ENCODE results near the gene RHOXF1.
"Not testable (repeated sequence)": the region's sequence is repeated elsewhere in the genome, so short reads cannot be mapped to it uniquely, and the experiment has no call there.

DNA sequence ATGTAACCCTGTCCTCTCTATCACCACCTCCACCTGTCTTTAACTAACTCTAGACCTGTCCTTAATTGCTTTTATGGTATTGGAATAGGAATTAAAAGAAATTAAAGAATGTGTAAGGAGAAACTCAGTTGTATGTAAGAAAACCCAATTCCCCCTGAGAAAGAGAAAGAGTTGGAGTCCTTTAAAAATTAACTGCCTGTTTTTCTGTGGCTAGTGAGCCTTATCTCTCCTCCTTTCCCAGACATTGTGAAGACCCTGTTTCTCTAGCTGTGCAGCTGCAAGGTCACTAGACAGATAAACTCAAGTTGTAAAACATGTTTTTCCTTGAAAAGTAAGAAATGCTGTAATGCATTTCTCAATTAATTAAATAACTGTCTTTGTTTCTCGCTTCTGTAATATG, 30.6 kb upstream of the RHOXF1 start:
- TF ChIP-seq, protein P1, sequence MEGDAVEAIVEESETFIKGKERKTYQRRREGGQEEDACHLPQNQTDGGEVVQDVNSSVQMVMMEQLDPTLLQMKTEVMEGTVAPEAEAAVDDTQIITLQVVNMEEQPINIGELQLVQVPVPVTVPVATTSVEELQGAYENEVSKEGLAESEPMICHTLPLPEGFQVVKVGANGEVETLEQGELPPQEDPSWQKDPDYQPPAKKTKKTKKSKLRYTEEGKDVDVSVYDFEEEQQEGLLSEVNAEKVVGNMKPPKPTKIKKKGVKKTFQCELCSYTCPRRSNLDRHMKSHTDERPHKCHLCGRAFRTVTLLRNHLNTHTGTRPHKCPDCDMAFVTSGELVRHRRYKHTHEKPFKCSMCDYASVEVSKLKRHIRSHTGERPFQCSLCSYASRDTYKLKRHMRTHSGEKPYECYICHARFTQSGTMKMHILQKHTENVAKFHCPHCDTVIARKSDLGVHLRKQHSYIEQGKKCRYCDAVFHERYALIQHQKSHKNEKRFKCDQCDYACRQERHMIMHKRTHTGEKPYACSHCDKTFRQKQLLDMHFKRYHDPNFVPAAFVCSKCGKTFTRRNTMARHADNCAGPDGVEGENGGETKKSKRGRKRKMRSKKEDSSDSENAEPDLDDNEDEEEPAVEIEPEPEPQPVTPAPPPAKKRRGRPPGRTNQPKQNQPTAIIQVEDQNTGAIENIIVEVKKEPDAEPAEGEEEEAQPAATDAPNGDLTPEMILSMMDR (conservative IDR thresholded peaks at IDR 0.05; ENCODE audit: low read depth, low read length), result not testable (repeated sequence)
- TF ChIP-seq EZH2 (IDR thresholded peaks at IDR 0.05; ENCODE audit: borderline replicate concordance, low read depth, low read length, poor library complexity, severe bottlenecking), result not testable (repeated sequence)
